ENCODE measurements around the gene PRKRA. TPM values are rescaled to one million over a fixed set of nuclear protein-coding genes. Genes with fewer than 3 reads are reported as not detected.

PRKRA gene
- total and polyA plus RNA-seq, 9 of the 15 experiments (the other 6 are each of a cell fraction or from before 2014, with no cell fraction given): 14.1 to 78.1 (median 52.3) TPM

GRCh38 chr2:178414266-178415247, 36.4 kb downstream of the PRKRA start (continued):
- TF ChIP-seq KLF13 (tag; IDR thresholded peaks at IDR 0.05; ENCODE audit: borderline replicate concordance, low read depth) (no peak), BMI1 (IDR thresholded peaks at IDR 0.05; ENCODE audit: low read length) (peak; percentile 73), CC2D1A (IDR thresholded peaks at IDR 0.05) (peak; percentile 90), MEF2D (tag; conservative IDR thresholded peaks at IDR 0.05; ENCODE audit: low read depth) (no peak; the same call in 1 of the 2 replicates), MYNN (IDR thresholded peaks at IDR 0.05) (peak; percentile 79; the same call in 1 of the 2 replicates), MYNN (CRISPR knock-in tag; IDR thresholded peaks at IDR 0.05) (no peak), SUPT5H (IDR thresholded peaks at IDR 0.05) (peak; percentile 67), CTCF (IDR thresholded peaks at IDR 0.05 in 2 of 3, conservative IDR thresholded peaks at IDR 0.05 in 1 of 3; ENCODE audit: insufficient read depth in 2 of 3, low read depth in 1 of 3, low read length in 3 of 3) (peak; percentile 97 to 100 (median 99)), ZNF311 (CRISPR knock-in tag; IDR thresholded peaks at IDR 0.05) (no peak), ARID1B (IDR thresholded peaks at IDR 0.05) (no peak; the same call in none of the 2 replicates), RFX7 (CRISPR knock-in tag; IDR thresholded peaks at IDR 0.05) (no peak), ZKSCAN3 (CRISPR knock-in tag; IDR thresholded peaks at IDR 0.05) (no peak; the same call in 1 of the 2 replicates), MXD1 (CRISPR knock-in tag; IDR thresholded peaks at IDR 0.05; ENCODE audit: borderline replicate concordance, poor library complexity, severe bottlenecking) (no peak), CHAMP1 (IDR thresholded peaks at IDR 0.05) (peak; percentile 95), MAX (CRISPR knock-in tag; IDR thresholded peaks at IDR 0.05) (peak; percentile 94), POLR2A (conservative IDR thresholded peaks at IDR 0.05) (peak; percentile 62), ELF4 (CRISPR knock-in tag; IDR thresholded peaks at IDR 0.05) (peak; percentile 68; the same call in 1 of the 2 replicates), ZNF232 (CRISPR knock-in tag; IDR thresholded peaks at IDR 0.05) (no peak), TCF7 (IDR thresholded peaks at IDR 0.05; ENCODE audit: borderline replicate concordance) (0 out of 2 replicates have a peak, but pooled peaks have one; percentile 71), PHB2 (IDR thresholded peaks at IDR 0.05; ENCODE audit: low read depth) (no peak), ZNF551 (CRISPR knock-in tag; IDR thresholded peaks at IDR 0.05) (0 out of 2 replicates have a peak, but pooled peaks have one; percentile 52), ZNF830 (CRISPR knock-in tag; IDR thresholded peaks at IDR 0.05) (no peak)

Data from K562 (cell line).